NCI-H446 treated with DMSO at 0.1 percent for 48 hours (cell line): Measurements from ENCODE around the gene PARP11.
"Not testable (repeated sequence)": the region's sequence is repeated elsewhere in the genome, so short reads cannot be mapped to it uniquely, and the experiment has no call there.

Experiments
- DNase-seq: peaks from one replicate; lab custom pipeline; 2025; lab: John Stamatoyannopoulos, UW

Gene PARP11

GRCh38 chr12:3882896-3883564 lies 9.8 kb upstream of the PARP11 start:
- DNase-seq, result no peak

GRCh38 chr12:3882406-3882805 lies 9.2 kb upstream of the PARP11 start:
- no peak for DNase-seq

- DNase-seq, result no peak
These were observed 8.2 kb upstream of the PARP11 start for GRCh38 chr12:3881281-3881950.

GRCh38 chr12:3879846-3880245 lies 6.6 kb upstream of the PARP11 start:
- no peak for DNase-seq

GRCh38 chr12:3871356-3871755 lies 1.8 kb downstream of the PARP11 start:
- no peak for DNase-seq

GRCh38 chr12:3869865-3870264 lies 3.3 kb downstream of the PARP11 start:
- no peak for DNase-seq

GRCh38 chr12:3869433-3869832 lies 3.8 kb downstream of the PARP11 start:
- no peak for DNase-seq

- no peak for DNase-seq
These were observed 9.4 kb downstream of the PARP11 start for GRCh38 chr12:3863756-3864155.

GRCh38 chr12:3842517-3842916 lies 30.7 kb downstream of the PARP11 start:
- no peak for DNase-seq

GRCh38 chr12:3841783-3842182 lies 31.4 kb downstream of the PARP11 start:
- DNase-seq, result no peak

GRCh38 chr12:3840833-3841232 lies 32.4 kb downstream of the PARP11 start:
- not testable (repeated sequence) for DNase-seq

GRCh38 chr12:3839745-3840144 lies 33.5 kb downstream of the PARP11 start:
- not testable (repeated sequence) for DNase-seq

- not testable (repeated sequence) for DNase-seq
These were observed 34.3 kb downstream of the PARP11 start for GRCh38 chr12:3838701-3839548.

GRCh38 chr12:3838076-3838475 lies 35.1 kb downstream of the PARP11 start:
- no peak for DNase-seq

GRCh38 chr12:3837049-3837448 lies 36.1 kb downstream of the PARP11 start:
- no peak for DNase-seq

GRCh38 chr12:3836641-3837040 lies 36.6 kb downstream of the PARP11 start:
- DNase-seq, result no peak

GRCh38 chr12:3835914-3836313 lies 37.3 kb downstream of the PARP11 start:
- DNase-seq, result no peak

GRCh38 chr12:3834774-3835173 lies 38.4 kb downstream of the PARP11 start:
- DNase-seq, result no peak

GRCh38 chr12:3833670-3834310 lies 39.4 kb downstream of the PARP11 start:
- no peak for DNase-seq

- no peak for DNase-seq
These were observed 40.5 kb downstream of the PARP11 start for GRCh38 chr12:3832738-3833137.

GRCh38 chr12:3828888-3829287 lies 44.3 kb downstream of the PARP11 start:
- DNase-seq, result no peak

- DNase-seq, result no peak
These were observed 45.7 kb downstream of the PARP11 start for GRCh38 chr12:3827301-3828000.
